Psoas muscle (tissue), 8 donors: ENCODE data around the gene EEF1G. TPM values are rescaled to one million over a fixed set of nuclear protein-coding genes. Genes with fewer than 3 reads are reported as not detected.
A peak's percentile ranks its signal among the peaks of the same experiment; 100 is the strongest.
"Not testable (repeated sequence)": the region's sequence is repeated elsewhere in the genome, so short reads cannot be mapped to it uniquely, and the experiment has no call there.

ENCODE experiments used
- ATAC-seq, 4 donors: fragments of 200-7000 bp; cut with Tn5 transposase; one replicate each; pipeline ENCODE4 v1.9.1; 2020; ENCODE audit warnings: moderate library complexity in 3 of 4, mild to moderate bottlenecking in 2 of 4
- DNase-seq, 2 donors: peaks; one replicate each; pipeline ENCODE4 v3.0.0-alpha.2; 2020
- H3K27ac ChIP-seq: fragments of 200-600 bp; one replicate; pipeline ENCODE4 v1.8.0; 2022
- H3K27me3 ChIP-seq, 3 donors: fragments of 200-600 bp in 1 of 3; one replicate each; pipeline versions ENCODE4 v1.6.1 to v1.8.0; 2013 to 2022; ENCODE audit warnings: low read length in 2 of 3, mild to moderate bottlenecking in 2 of 3, moderate library complexity in 1 of 3; ENCODE audit not compliant: insufficient read depth in 3 of 3
- H3K36me3 ChIP-seq, 2 donors: fragments of 200-600 bp in 1 of 2; one replicate each; pipeline versions ENCODE4 v1.6.1 to v1.8.0; 2013 to 2022; ENCODE audit warnings: low read depth in 1 of 2, mild to moderate bottlenecking in 1 of 2, moderate library complexity in 1 of 2; ENCODE audit not compliant: insufficient read depth in 1 of 2
- H3K4me1 ChIP-seq: fragments of 200-600 bp; one replicate; pipeline ENCODE4 v1.8.0; 2022
- H3K4me3 ChIP-seq: fragments of 200-600 bp; one replicate; pipeline ENCODE4 v1.8.0; 2022; ENCODE audit warnings: mild to moderate bottlenecking
- H3K9me3 ChIP-seq: fragments of 200-600 bp; one replicate; pipeline ENCODE4 v1.8.0; 2022
- CTCF ChIP-seq: fragments of 200-600 bp; IDR thresholded peaks from one replicate; pipeline ENCODE4 v1.8.0; 2022; ENCODE audit warnings: antibody characterized with exemption
- WGBS, 3 donors: extraction: QIAGEN DNeasy Blood & Tissue Kit; methylation state at CpG; one replicate each; pipeline versions ENCODE4 v1.1.6 to v1.1.7; 2013; 5-methylcytosine and 5-hydroxymethylcytosine counted together
- intact Hi-C, 2 donors: fragments of 100-400 bp; cut with DNase I; formaldehyde crosslinking; loops; one replicate each; pipeline versions ENCODE4 v1.11.0 to v1.14.2; 2022
- polyA plus RNA-seq, 3 donors: library from polyadenylated mRNA; stranded (reverse); fragments of 200-250 nt; gene quantifications; one replicate each; pipeline ENCODE4 v1.2.3, GENCODE V29; 2013
- total RNA-seq, 4 donors: library from RNA; stranded (reverse); fragmentation: NEBNext Ultra II Directional in 2 of 4; extraction: Animal tissue kit (Norgen Biotek cat#: 25700) in 2 of 4; gene quantifications; one replicate each; pipeline versions ENCODE4 v1.2.1 to v1.2.4, GENCODE V29; 2021 to 2023
- donor health status: healthy with polysubstance abuse.
- donor health status: DM: no; HTN: no; CAD: no; lungs with moderate emphysema.
- donor health status: Bipolar disorder and iron deficiency.
- donor health status: healthy.
- donor health status: DM: yes; HTN: yes; CAD: no.
- donor health status: DM: no; HTN: no; CAD: no.
- donor health status: DM: no; HTN: no; CAD: no.
- donor health status: DM: yes; HTN: yes; CAD: no.

Gene EEF1G
- total and polyA plus RNA-seq, 7 donors, result 1,137 to 2,356 (median 1,690) TPM

DNA sequence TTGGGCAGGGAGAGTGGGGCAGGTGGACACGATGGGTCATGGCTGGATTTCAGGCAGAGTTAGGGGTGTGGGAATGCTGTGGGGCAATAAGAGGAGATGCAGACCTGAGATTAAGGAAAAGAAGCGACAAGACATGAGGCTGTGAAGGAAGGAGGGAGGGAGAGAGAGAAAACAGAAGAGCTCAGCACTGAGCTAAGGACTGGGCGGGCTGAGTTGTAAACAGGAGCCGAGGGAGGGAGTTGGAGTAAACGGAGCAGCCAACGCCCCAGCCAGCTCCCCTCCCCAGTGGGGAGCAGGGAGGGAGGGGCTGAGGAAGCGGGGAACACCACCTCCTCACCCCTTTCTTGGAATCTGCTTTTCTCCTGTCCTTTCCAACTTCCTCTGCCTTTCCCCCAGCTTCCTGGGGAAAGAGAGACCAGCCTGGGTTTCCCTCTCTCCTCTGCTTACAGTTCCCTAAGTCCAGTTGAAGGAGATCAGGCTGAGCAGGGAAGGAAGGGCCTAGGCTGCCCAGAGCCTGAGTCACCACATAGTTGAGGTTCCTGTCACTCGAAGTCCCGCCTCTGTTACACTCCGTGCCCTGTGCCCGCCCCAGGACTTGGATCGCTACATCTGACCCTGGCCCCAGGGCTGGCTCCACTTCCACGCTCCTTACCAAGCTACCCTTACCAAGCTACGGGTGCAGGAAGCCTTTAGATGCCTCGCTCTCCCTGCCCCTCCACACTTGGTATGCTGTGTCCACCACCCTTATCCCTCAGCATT, 20.4 kb downstream of the EEF1G start:
- ATAC-seq (peak; percentile 74 to 83 (median 78)), DNase-seq (peak; percentile 88 to 94)
- Histone ChIP-seq H3K4me1 (peaks cover 72% of the 10 kb centered on the region), H3K4me3 (peak overlapping the region; percentile 54), H3K27ac (peak overlapping the region; percentile 99), H3K27me3 (no peaks in the 10 kb centered on the region), H3K36me3 (peaks cover 0 to 7% of the 10 kb centered on the region in 2 donors), H3K9me3 (no peaks in the 10 kb centered on the region)
- 2 to 5% (median 4%) methylated on average over 12 to 15 of the region's 15 CpGs for WGBS, 3 donors
- no peak for TF ChIP-seq CTCF
- intact Hi-C loops, result no loop called here

- Histone ChIP-seq H3K4me3 (peak overlapping the region; percentile 54), H3K27me3 (no peaks in the 10 kb centered on the region), H3K27ac (peak overlapping the region; percentile 99), H3K36me3 (peaks cover 0 to under 1% of the 10 kb centered on the region in 2 donors), H3K4me1 (peaks cover 75% of the 10 kb centered on the region), H3K9me3 (no peaks in the 10 kb centered on the region)
- WGBS, 3 donors, result 6 to 20% (median 18%) methylated on average over 4 of the region's 4 CpGs
- intact Hi-C loops, result no loop called here
- ATAC-seq, result no peak
- DNase-seq, result peak in 1 of 2 donors; percentile 70
- no peak for TF ChIP-seq CTCF
Observed at GRCh38 chr11:62552485-62553079, 21.1 kb downstream of the EEF1G start.

DNA sequence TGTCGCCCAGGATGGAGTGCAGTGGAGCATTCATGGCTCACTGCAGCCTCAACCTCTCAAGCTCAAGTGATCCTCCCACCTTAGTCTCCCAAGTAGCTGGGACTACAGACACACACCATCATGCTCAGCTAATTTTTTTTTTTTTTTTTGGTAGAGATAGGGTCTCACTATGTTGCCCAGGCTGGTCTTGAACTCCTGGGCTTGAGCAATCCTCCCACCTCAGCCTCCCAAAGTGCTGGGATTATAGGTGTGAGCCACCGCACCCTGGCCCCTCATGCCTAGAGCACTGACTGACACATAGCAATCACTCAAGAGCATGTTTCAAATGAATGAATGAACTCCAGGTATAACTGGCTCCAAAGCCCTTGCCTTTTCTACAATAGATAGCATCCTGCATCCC, 23.2 kb downstream of the EEF1G start:
- H3K4me3 ChIP-seq, DNase-seq, H3K27me3 ChIP-seq, ATAC-seq, intact Hi-C loops, H3K9me3 ChIP-seq, H3K36me3 ChIP-seq: not testable (repeated sequence)
- Histone ChIP-seq H3K4me1 (peaks cover 58% of the 10 kb centered on the region), H3K27ac (peak overlapping the region; percentile 99)
- WGBS, 3 donors, result 94 to 98% (median 96%) methylated on average over 2 of the region's 2 CpGs

DNA sequence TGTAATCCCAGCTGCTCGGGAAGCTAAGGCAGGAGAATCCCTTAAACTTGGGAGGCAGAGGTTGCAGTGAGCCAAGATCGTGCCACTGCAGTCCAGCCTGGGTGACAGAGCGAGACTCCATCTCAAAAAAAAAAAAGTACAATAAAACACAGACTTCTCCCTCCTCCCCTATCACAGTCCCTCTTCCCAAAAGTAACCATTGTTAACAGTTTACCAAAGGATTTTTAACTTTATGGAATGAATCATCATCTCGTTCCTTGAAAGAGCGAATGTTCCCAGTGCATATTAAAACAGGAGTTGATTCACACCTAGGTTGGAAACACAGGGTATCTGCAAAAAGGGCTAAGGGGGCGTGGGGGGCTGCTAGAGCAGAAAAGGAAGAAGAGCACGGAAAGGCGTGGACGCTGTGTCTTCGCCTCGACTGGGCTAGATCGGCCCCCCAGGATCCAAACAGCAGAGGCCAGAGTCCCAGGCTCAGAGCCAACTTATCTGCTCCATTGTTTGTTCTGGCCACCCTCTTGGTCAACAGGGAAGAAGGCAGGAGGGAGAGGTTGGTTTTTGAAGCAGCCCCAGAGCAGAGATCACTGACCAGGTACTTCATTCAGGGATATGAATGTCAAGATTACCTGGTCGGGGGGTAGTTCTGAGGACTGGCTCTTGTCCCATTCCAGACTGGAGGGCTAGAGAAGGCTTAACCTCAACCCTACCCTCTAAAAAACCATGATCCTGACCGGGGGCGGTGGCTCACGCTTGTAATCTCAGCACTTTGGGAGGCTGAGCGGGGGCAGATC, 25.0 kb downstream of the EEF1G start:
- H3K4me1 ChIP-seq, result peaks cover 49% of the 10 kb centered on the region
- no peaks in the 10 kb centered on the region for H3K9me3 ChIP-seq
- H3K4me3 ChIP-seq, result peak overlapping the region; percentile 91
- intact Hi-C loops, result no loop called here
- H3K27me3 ChIP-seq, result no peaks in the 10 kb centered on the region
- WGBS, 3 donors, result 60 to 68% (median 61%) methylated on average over 17 of the region's 17 CpGs
- peak overlapping the region; percentile 99 for H3K27ac ChIP-seq
- no peak for TF ChIP-seq CTCF
- DNase-seq (no peak), ATAC-seq (no peak)
- no peaks in the 10 kb centered on the region for H3K36me3 ChIP-seq
